T-helper 2 cell treated with Interferon-gamma antibody and Interleukin-4, amounts not matched to agents 5 μg/mL and 100 μg/mL, for 36 hours (primary cell): ENCODE measurements around the gene MS4A14.

Source experiments
- DNase-seq: peaks from one replicate; pipeline ENCODE4 v3.0.0; 2021; ENCODE audit warnings: low spot score
- H3K27ac Mint-ChIP-seq: one replicate; pipeline ENCODE4 v1.8.0; 2021; ENCODE audit warnings: mild to moderate bottlenecking, mixed read lengths
- H3K27me3 Mint-ChIP-seq: one replicate; pipeline ENCODE4 v1.8.0; 2021; ENCODE audit warnings: low read depth, mixed read lengths
- H3K36me3 Mint-ChIP-seq: one replicate; pipeline ENCODE4 v1.8.0; 2021; ENCODE audit warnings: low read depth, mixed read lengths
- H3K4me1 Mint-ChIP-seq: one replicate; pipeline ENCODE4 v1.8.0; 2021; ENCODE audit warnings: low read depth, mixed read lengths
- H3K4me3 Mint-ChIP-seq: one replicate; pipeline ENCODE4 v1.8.0; 2022; ENCODE audit warnings: mild to moderate bottlenecking, moderate library complexity, mixed read lengths
- H3K9me3 Mint-ChIP-seq: one replicate; pipeline ENCODE4 v1.8.0; 2021; ENCODE audit warnings: mixed read lengths

Gene MS4A14

DNA sequence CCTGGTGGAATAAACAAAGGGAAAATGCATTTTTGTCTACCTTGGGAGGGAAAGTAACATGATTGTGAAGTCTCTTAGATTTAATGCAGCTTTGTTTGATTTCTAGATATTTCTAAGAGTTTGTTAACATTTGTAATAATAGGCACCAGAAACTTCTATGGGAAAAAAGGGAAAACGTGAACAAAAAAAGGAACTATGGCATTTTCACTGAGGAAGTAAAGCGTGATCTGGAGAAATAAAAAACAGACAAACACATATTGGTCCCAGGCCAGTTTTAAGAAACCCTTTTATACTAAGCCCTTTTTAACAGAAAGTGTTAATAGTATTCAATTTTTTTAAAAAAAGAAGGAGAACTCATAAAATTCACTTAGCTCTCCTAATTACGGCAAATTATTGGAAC lies 24.9 kb upstream of the MS4A14 start:
- Mint-ChIP-seq H3K4me3 (no peak overlapping the region), H3K9me3 (no peaks in the 10 kb centered on the region), H3K36me3 (no peaks in the 10 kb centered on the region), H3K4me1 (no peaks in the 10 kb centered on the region), H3K27ac (no peak overlapping the region), H3K27me3 (no peaks in the 10 kb centered on the region)
- DNase-seq, result no peak

DNA sequence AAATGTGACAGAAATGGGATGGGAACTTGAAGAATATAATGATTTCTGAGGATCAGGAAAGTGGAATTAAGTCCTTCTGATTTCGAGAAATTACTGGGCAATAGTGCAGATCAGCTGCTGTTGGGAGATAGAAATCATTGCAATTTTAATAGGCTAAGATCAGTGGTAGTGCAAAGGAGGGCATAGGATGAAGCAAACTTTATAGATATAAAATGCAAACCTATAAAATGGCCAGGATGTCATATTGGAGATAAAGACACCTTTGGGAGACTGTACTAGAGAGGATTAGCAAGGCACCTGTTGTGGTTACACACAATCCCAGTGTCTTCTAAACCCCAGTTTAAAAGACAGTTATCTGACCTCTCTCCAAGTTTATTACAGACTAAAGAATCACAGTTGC lies 24.4 kb upstream of the MS4A14 start:
- H3K27ac Mint-ChIP-seq, result no peak overlapping the region

DNA sequence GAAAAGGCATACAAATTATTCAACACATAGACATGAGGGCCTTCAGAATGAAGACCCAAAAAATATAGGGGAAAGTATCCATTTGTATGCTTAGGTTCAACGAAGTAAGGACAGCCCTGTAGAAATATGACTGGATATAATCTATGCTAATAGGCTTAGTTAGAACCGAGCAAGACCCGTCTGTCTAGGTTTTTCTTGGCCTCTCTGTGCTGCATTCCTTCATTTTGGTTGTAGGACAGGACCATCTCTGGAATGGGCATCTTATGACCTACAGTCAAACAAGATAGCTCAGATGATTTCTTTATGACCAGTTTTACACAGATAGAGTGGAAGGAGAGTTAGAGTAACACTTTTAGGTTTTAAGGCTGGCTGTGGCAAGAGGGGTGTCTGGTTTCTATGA lies 23.5 kb upstream of the MS4A14 start:
- H3K4me3 Mint-ChIP-seq, result no peak overlapping the region
- DNase-seq, result no peak
- H3K9me3 Mint-ChIP-seq, result no peaks in the 10 kb centered on the region
- H3K36me3 Mint-ChIP-seq, result no peaks in the 10 kb centered on the region
- H3K27ac Mint-ChIP-seq, result no peak overlapping the region
- H3K27me3 Mint-ChIP-seq, result peaks cover 4% of the 10 kb centered on the region
- no peaks in the 10 kb centered on the region for H3K4me1 Mint-ChIP-seq

More for the DNA sequence above, 24.4 kb upstream of the MS4A14 start:
- no peaks in the 10 kb centered on the region for H3K36me3 Mint-ChIP-seq
- no peak for DNase-seq
- H3K4me3 Mint-ChIP-seq, result no peak overlapping the region
- no peaks in the 10 kb centered on the region for H3K9me3 Mint-ChIP-seq
- peaks cover 2% of the 10 kb centered on the region for H3K27me3 Mint-ChIP-seq
- H3K4me1 Mint-ChIP-seq, result no peaks in the 10 kb centered on the region

DNA sequence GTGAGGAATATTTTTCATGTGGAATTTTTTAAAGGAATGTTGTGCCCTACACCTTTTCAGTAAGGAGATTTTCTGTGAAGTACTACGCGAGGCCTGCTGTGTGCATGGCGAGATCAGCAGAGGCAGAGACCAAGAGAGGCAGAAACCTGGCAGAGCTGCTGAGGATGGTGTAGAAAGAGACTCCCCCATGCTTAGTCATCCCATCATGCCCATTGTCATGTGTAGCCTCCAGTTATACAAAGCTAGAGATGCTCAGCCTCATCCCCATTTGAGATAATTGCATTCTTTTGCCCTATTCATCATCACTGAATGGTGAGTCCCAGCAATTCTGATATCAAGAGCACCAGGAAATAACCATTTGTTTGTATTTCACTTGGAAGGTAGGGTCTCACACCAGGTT lies 20.9 kb upstream of the MS4A14 start:
- no peaks in the 10 kb centered on the region for H3K36me3 Mint-ChIP-seq
- DNase-seq, result no peak
- H3K4me1 Mint-ChIP-seq, result peaks cover 3% of the 10 kb centered on the region
- no peak overlapping the region for H3K4me3 Mint-ChIP-seq
- H3K9me3 Mint-ChIP-seq, result no peaks in the 10 kb centered on the region
- no peak overlapping the region for H3K27ac Mint-ChIP-seq
- H3K27me3 Mint-ChIP-seq, result peaks cover 12% of the 10 kb centered on the region

DNA sequence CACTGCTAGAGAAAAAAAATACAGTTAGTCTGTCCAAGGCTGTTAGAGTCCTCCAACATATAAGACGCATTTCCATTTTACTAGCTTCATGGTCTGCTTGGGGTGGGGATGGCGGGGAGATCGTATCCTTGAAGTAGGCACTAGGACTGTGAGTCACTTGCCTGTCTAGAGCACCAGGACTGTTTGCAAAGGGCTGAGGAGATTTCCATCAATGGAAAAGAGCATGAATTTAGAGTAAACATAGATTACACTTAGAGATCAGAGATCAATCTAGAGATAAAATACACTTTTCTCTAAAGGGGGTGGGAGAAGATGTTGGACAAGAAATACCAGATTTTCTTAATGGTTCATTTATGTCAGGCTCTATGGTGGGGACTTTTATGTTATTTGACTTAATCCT lies 19.7 kb upstream of the MS4A14 start:
- peaks cover 12% of the 10 kb centered on the region for H3K27me3 Mint-ChIP-seq
- H3K36me3 Mint-ChIP-seq, result no peaks in the 10 kb centered on the region
- DNase-seq, result no peak
- H3K27ac Mint-ChIP-seq, result no peak overlapping the region
- H3K4me1 Mint-ChIP-seq, result peaks cover 3% of the 10 kb centered on the region
- no peak overlapping the region for H3K4me3 Mint-ChIP-seq
- H3K9me3 Mint-ChIP-seq, result no peaks in the 10 kb centered on the region

DNA sequence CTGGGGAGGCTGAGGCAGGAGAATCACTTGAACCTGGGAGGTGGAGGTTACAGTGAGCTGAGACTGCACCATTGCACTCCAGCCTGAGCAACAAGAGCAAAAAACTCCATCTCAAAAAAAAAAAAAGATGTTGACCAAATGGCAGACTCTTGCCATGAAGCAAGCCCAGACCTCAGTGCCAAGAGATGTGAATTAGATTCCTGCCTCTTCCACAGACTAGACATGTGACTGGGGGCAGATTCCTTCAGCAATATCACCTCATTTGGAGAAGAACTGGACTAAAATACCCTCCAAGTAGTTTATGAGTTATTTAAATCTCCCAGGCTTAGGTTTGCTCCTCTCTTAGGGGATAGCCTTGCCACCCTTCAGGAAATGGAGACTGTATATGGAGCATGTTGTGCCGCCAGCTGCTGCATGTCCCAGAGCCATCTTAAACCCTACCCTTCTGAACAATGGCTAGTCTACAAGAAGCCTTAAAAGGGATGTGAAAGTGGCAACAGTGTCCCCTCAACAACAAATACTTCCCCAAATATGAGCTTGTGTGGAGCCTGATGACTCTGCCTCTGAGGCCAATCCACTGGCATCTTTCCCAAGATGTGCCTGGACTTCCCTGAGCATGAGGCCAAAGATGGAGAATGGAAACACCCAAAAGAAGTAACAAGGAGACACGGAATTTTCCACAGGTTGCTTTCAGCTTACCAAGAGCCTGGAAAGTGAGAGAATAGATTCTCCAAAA lies 18.7 kb upstream of the MS4A14 start:
- Mint-ChIP-seq H3K9me3 (no peaks in the 10 kb centered on the region), H3K4me3 (no peak overlapping the region), H3K4me1 (peaks cover 3% of the 10 kb centered on the region), H3K36me3 (no peaks in the 10 kb centered on the region), H3K27ac (no peak overlapping the region), H3K27me3 (peaks cover 13% of the 10 kb centered on the region)
- no peak for DNase-seq

GRCh38 chr11:60378354-60378753 lies 17.9 kb upstream of the MS4A14 start, which contains the start of gene MS4A7:
TSS of gene MS4A7 (plus strand) at chr11:60378532. CDS start at chr11:60383142, 4,610 bp downstream.
- Mint-ChIP-seq H3K4me1 (peaks cover 3% of the 10 kb centered on the region), H3K4me3 (no peak within 1 kb of the TSS), H3K9me3 (no peaks in the 10 kb centered on the region)

DNA sequence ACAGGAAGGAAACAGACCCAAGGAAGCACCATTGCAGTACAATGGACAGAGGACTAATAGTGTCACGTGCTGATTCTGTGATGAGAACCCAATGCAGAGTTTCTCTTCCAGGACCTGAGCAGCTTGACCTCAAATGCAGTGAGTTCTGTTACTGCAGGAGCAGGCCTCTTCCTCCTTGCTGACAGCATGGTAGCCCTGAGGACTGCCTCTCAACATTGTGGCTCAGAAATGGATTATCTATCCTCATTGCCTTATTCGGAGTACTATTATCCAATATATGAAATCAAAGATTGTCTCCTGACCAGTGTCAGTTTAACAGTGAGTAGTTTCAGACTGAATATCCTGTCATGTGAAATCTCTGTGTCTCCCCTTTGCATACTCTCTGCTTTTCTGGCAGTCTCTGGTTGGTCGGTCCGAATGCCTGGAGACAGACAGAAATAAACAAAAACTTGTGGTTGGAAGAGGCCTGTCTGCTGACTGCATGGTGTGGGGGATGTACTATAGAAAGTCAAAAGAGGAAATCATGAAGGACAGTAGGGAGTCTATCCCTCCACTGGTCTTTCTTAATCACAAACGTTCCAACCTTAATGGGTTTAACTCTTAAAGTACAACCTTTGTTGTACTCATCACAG lies 6.9 kb upstream of the MS4A14 start:
- H3K9me3 Mint-ChIP-seq, result no peaks in the 10 kb centered on the region
- no peaks in the 10 kb centered on the region for H3K4me1 Mint-ChIP-seq
- H3K27me3 Mint-ChIP-seq, result no peaks in the 10 kb centered on the region
- no peak overlapping the region for H3K27ac Mint-ChIP-seq
- H3K4me3 Mint-ChIP-seq, result no peak overlapping the region
- no peaks in the 10 kb centered on the region for H3K36me3 Mint-ChIP-seq
- DNase-seq, result no peak

More at GRCh38 chr11:60378354-60378753, 17.9 kb upstream of the MS4A14 start, which contains the start of gene MS4A7:
- Mint-ChIP-seq H3K27ac (no peak within 1 kb of the TSS), H3K27me3 (peaks cover 13% of the 10 kb centered on the region), H3K36me3 (no peaks in the 10 kb centered on the region)
- DNase-seq, result no peak

DNA sequence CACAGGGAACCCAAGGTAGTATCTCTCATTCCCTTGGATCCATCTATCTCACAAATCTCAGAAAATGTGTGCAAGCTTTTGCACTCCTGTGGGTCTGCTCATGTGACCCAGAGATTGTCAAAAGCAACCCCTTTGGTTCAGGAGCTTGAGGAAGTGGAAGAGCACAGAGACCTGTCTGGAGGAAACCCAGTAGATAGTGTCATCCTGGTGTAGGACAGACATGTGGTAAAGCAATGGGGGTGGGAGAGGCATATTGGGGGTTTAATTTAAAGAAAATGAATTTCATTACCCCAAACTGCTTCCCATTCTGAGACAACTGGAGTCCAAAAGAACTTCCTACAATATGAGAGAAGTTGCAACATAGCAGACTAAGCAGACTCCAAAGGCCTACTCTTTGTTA lies 5.8 kb upstream of the MS4A14 start:
- DNase-seq, result no peak
- no peaks in the 10 kb centered on the region for H3K27me3 Mint-ChIP-seq
- H3K4me1 Mint-ChIP-seq, result no peaks in the 10 kb centered on the region
- no peaks in the 10 kb centered on the region for H3K9me3 Mint-ChIP-seq
- no peak overlapping the region for H3K4me3 Mint-ChIP-seq
- no peaks in the 10 kb centered on the region for H3K36me3 Mint-ChIP-seq
- H3K27ac Mint-ChIP-seq, result no peak overlapping the region

- DNase-seq, result no peak
- H3K27ac Mint-ChIP-seq, result no peak overlapping the region
- H3K36me3 Mint-ChIP-seq, result no peaks in the 10 kb centered on the region
- no peak overlapping the region for H3K4me3 Mint-ChIP-seq
- no peaks in the 10 kb centered on the region for H3K4me1 Mint-ChIP-seq
- no peaks in the 10 kb centered on the region for H3K27me3 Mint-ChIP-seq
- no peaks in the 10 kb centered on the region for H3K9me3 Mint-ChIP-seq
Observed at GRCh38 chr11:60392361-60392760, 3.9 kb upstream of the MS4A14 start.

- Mint-ChIP-seq H3K4me1 (no peaks in the 10 kb centered on the region), H3K27me3 (no peaks in the 10 kb centered on the region), H3K36me3 (no peaks in the 10 kb centered on the region), H3K9me3 (no peaks in the 10 kb centered on the region), H3K4me3 (no peak overlapping the region), H3K27ac (no peak overlapping the region)
- DNase-seq, result no peak
Observed at GRCh38 chr11:60393016-60393415, 3.2 kb upstream of the MS4A14 start.

DNA sequence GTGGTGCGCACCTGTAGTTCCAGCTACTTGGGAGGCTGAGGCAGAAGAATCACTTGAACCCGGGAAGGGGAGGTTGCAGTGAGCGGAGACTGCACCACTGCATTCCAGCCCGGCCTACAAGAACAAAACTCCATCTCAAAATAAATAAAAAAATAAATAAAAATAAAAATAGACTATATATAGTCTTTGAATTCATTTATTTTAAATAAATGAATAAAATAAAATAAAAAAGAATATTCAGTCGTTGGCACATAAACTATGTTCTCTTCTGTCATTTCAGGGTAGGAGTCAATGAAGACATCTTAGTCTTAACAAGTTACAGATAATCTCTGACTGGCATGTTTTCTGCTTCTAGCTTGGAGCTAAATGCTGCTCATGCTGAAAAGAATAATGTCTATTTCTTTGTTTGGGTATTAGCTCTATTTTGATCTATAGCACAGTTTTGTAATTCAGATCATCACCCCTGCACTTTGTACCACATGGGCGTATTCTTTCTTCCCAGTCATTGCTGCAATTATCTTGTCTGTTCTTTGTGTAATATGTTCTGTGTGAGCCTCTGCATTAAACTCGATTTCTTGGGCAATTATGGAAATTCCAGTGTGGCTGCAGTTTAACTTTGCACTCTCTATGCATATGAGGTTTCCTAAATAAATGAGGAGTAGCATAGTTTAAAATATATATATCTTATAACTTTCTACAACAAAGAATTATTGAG lies 1.4 kb upstream of the MS4A14 start:
- Mint-ChIP-seq H3K4me3 (no peak overlapping the region), H3K9me3 (no peaks in the 10 kb centered on the region), H3K4me1 (no peaks in the 10 kb centered on the region), H3K36me3 (no peaks in the 10 kb centered on the region), H3K27me3 (no peaks in the 10 kb centered on the region), H3K27ac (no peak overlapping the region)
- DNase-seq, result no peak

- no peak for DNase-seq
- H3K27me3 Mint-ChIP-seq, result no peaks in the 10 kb centered on the region
- H3K27ac Mint-ChIP-seq, result no peak overlapping the region
- no peaks in the 10 kb centered on the region for H3K4me1 Mint-ChIP-seq
- no peaks in the 10 kb centered on the region for H3K36me3 Mint-ChIP-seq
- H3K4me3 Mint-ChIP-seq, result no peak overlapping the region
- H3K9me3 Mint-ChIP-seq, result no peaks in the 10 kb centered on the region
Observed at GRCh38 chr11:60396799-60397198, 540 bp downstream of the MS4A14 start.

GRCh38 chr11:60420015-60420414 lies 23.8 kb downstream of the MS4A14 start:
- Mint-ChIP-seq H3K4me3 (no peak overlapping the region), H3K4me1 (no peaks in the 10 kb centered on the region), H3K27ac (no peak overlapping the region), H3K36me3 (no peaks in the 10 kb centered on the region), H3K9me3 (no peaks in the 10 kb centered on the region), H3K27me3 (peaks cover 6% of the 10 kb centered on the region)
- DNase-seq, result no peak
